SU-DHL-6 (cell line): ENCODE measurements around the gene NUDT16L1.

Experiments used
- H2AFZ ChIP-seq: fragments of 200-600 bp; sonication (generic); 2 replicates; pipeline ENCODE4 v1.6.1; 2014; ENCODE audit warnings: low read depth, mild to moderate bottlenecking, moderate library complexity, mixed read lengths, antibody characterized with exemption, low read length; ENCODE audit not compliant: severe bottlenecking
- H3F3A ChIP-seq: fragments of 200-600 bp; shearing (Covaris generic); 2 replicates; pipeline ENCODE4 v1.6.0; 2016; ENCODE audit warnings: antibody characterized with exemption, mild to moderate bottlenecking; ENCODE audit not compliant: insufficient read depth
- H3K27ac ChIP-seq: fragments of 200-600 bp; sonication (generic); 2 replicates; pipeline ENCODE4 v1.5.1; 2016; ENCODE audit warnings: low read depth, mild to moderate bottlenecking, low read length, moderate library complexity, mixed read lengths
- H3K27me3 ChIP-seq: fragments of 200-600 bp; sonication (generic), shearing (Covaris generic); 2 replicates; pipeline ENCODE4 v1.6.0; 2014; ENCODE audit warnings: mild to moderate bottlenecking, low read length
- H3K36me3 ChIP-seq: fragments of 200-600 bp; sonication (generic); 2 replicates; pipeline ENCODE4 v1.6.1; 2014; ENCODE audit warnings: mild to moderate bottlenecking, low read length, mixed read lengths
- H3K4me2 ChIP-seq: fragments of 300-600, 200-600 bp; shearing (Covaris generic), sonication (generic); 2 replicates; pipeline ENCODE4 v1.6.0; 2014; ENCODE audit warnings: low read length, low read depth, mild to moderate bottlenecking; ENCODE audit not compliant: poor library complexity, severe bottlenecking
- H3K4me3 ChIP-seq: fragments of 200-600 bp; sonication (generic); 2 replicates; pipeline ENCODE4 v1.5.1; 2014; ENCODE audit warnings: antibody characterized with exemption, low read length, mild to moderate bottlenecking, mixed read lengths; ENCODE audit not compliant: insufficient read depth, poor library complexity, severe bottlenecking
- H3K79me2 ChIP-seq: fragments of 200-600 bp; sonication (generic); 2 replicates; pipeline ENCODE4 v1.6.1; 2014; ENCODE audit warnings: mild to moderate bottlenecking, low read length, moderate library complexity; ENCODE audit not compliant: insufficient read depth
- H3K9ac ChIP-seq: fragments of 200-600 bp; sonication (generic); 2 replicates; pipeline ENCODE4 v1.7.0; 2014; ENCODE audit warnings: mild to moderate bottlenecking, low read length
- H3K9me2 ChIP-seq: fragments of 200-600 bp; sonication (generic); replicated peaks from 2 replicates; pipeline ENCODE4 v1.6.1; 2014; ENCODE audit warnings: low read length; ENCODE audit not compliant: insufficient read depth
- H3K9me3 ChIP-seq: fragments of 200-600 bp; sonication (generic); 2 replicates; pipeline ENCODE4 v1.6.1; 2014; ENCODE audit warnings: low read length, mixed read lengths; ENCODE audit not compliant: insufficient read depth
- H4K20me1 ChIP-seq: fragments of 200-600 bp; sonication (generic); 2 replicates; pipeline ENCODE4 v1.6.1; 2014; ENCODE audit warnings: low read depth, mild to moderate bottlenecking, antibody characterized with exemption, low read length, moderate library complexity, mixed read lengths
- EZH2phosphoT487 ChIP-seq: fragments of 200-600 bp; sonication (generic), shearing (Covaris generic); conservative IDR thresholded peaks from 2 replicates; pipeline ENCODE4 v1.6.1; 2018; ENCODE audit warnings: mild to moderate bottlenecking, antibody characterized with exemption, low read length, moderate library complexity, mixed read lengths
- TF ChIP-seq, protein P1 (sequence below): fragments of 200-600 bp; sonication (generic); IDR thresholded peaks from one replicate; pipeline ENCODE4 v1.5.1; 2017; ENCODE audit warnings: antibody characterized with exemption, mild to moderate bottlenecking, low read length, moderate library complexity; ENCODE audit not compliant: insufficient read depth, poor library complexity, severe bottlenecking

NUDT16L1 gene

DNA sequence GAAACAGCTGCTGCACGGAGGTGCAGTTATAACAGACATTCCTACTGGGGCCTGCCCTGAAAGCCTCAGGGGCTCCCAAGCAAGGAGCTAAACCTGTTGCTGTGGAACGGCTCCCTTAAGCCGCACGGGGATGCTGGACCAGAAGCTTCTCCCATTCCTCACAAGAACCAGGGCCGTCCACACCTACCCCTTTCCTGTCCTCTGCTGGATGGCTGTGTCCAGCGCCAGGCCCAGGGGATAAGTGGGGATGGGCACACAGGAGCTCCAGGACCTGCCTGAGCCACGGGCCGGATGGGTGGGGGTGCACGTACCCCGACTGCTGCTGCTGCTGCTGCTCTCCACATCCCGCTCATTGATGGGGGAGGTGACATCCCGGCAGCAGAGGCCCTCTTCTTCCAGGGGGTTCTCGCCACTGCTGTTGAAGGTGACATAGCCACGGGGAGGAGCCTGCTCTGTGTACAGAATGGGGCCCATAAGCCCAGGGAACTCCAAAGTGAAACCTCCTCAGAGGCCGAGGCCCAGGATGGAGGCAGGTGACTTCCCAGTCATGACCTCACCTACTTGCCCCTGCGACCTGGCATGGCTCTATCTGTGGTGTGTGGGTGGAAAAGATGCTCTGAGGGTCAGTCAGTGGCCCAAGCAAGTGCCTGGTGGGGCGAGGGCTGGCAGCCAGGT is 8.6 kb downstream of the NUDT16L1 start:
- Histone ChIP-seq H3K36me3 (no peaks in the 10 kb centered on the region), H3K9me2 (no peaks in the 10 kb centered on the region), H3K4me3 (no peak overlapping the region), H4K20me1 (no peaks in the 10 kb centered on the region), H3F3A (no peaks in the 10 kb centered on the region), H3K27me3 (no peaks in the 10 kb centered on the region), H3K4me2 (no peak overlapping the region), H2AFZ (no peak overlapping the region), H3K9me3 (no peaks in the 10 kb centered on the region), H3K9ac (no peak overlapping the region), H3K27ac (no peak overlapping the region), H3K79me2 (no peaks in the 10 kb centered on the region)
- TF ChIP-seq EZH2phosphoT487 = no peak
- TF ChIP-seq, protein P1, sequence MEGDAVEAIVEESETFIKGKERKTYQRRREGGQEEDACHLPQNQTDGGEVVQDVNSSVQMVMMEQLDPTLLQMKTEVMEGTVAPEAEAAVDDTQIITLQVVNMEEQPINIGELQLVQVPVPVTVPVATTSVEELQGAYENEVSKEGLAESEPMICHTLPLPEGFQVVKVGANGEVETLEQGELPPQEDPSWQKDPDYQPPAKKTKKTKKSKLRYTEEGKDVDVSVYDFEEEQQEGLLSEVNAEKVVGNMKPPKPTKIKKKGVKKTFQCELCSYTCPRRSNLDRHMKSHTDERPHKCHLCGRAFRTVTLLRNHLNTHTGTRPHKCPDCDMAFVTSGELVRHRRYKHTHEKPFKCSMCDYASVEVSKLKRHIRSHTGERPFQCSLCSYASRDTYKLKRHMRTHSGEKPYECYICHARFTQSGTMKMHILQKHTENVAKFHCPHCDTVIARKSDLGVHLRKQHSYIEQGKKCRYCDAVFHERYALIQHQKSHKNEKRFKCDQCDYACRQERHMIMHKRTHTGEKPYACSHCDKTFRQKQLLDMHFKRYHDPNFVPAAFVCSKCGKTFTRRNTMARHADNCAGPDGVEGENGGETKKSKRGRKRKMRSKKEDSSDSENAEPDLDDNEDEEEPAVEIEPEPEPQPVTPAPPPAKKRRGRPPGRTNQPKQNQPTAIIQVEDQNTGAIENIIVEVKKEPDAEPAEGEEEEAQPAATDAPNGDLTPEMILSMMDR = no peak

DNA sequence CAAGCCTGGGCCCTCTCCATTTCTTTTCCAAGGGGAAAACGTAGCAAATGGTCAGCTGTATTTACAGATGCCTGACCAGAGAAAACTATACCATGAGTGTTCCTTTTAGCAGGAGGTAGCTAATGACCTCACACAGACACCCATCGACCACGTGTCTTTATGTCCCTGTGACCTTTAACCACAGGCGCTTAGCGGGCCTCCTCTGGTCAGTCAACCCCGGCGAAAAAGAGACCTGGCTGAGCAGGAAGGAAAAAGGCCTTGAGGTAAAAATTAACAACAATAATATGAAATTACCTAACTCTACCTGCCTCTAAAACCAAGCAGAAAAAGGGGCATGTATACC is 9.1 kb downstream of the NUDT16L1 start:
- Histone ChIP-seq H3K79me2 (no peaks in the 10 kb centered on the region), H3F3A (no peaks in the 10 kb centered on the region), H3K4me3 (no peak overlapping the region), H4K20me1 (no peaks in the 10 kb centered on the region), H3K36me3 (no peaks in the 10 kb centered on the region), H2AFZ (no peak overlapping the region), H3K9ac (no peak overlapping the region), H3K27me3 (no peaks in the 10 kb centered on the region), H3K4me2 (no peak overlapping the region), H3K27ac (no peak overlapping the region), H3K9me3 (no peaks in the 10 kb centered on the region), H3K9me2 (no peaks in the 10 kb centered on the region)
- TF ChIP-seq EZH2phosphoT487 = no peak
- TF ChIP-seq, protein P1 = no peak

DNA sequence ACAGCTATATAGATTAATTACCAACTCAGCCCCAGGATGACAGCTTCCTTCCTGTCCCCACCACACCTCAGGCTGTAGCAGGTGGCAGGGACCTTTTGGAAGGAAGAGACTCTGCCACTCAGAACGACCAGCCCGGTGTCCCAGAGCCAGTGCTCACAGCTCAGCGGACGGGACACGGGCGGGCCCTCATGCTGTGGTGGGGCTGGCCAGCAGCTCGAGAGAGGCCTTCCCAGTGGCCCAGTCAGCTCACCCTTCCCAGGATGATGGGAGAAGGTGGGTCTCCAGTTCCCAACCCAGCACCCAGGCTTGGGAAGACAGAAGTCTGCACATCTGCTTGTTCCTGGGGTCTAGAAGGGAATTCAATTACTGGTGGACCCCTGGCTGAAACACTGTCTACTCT is 10.5 kb downstream of the NUDT16L1 start:
- Histone ChIP-seq H3K79me2 (no peaks in the 10 kb centered on the region), H3F3A (no peaks in the 10 kb centered on the region), H3K4me3 (no peak overlapping the region), H3K9me3 (no peaks in the 10 kb centered on the region), H2AFZ (no peak overlapping the region), H3K4me2 (no peak overlapping the region), H3K27ac (no peak overlapping the region), H3K9me2 (no peaks in the 10 kb centered on the region), H3K9ac (no peak overlapping the region), H3K27me3 (no peaks in the 10 kb centered on the region), H3K36me3 (no peaks in the 10 kb centered on the region), H4K20me1 (no peaks in the 10 kb centered on the region)
- no peak for TF ChIP-seq EZH2phosphoT487
- TF ChIP-seq, protein P1 = no peak
